HG03342 (cell line): ENCODE measurements around the gene FAM149A.

Experiments used
- ATAC-seq: cut with Tn5 transposase; IDR thresholded peaks from one replicate; pipeline ENCODE4 v1.9.1; 2021; ENCODE audit warnings: mild to moderate bottlenecking, moderate library complexity; ENCODE audit not compliant: unreplicated experiment

FAM149A gene

DNA sequence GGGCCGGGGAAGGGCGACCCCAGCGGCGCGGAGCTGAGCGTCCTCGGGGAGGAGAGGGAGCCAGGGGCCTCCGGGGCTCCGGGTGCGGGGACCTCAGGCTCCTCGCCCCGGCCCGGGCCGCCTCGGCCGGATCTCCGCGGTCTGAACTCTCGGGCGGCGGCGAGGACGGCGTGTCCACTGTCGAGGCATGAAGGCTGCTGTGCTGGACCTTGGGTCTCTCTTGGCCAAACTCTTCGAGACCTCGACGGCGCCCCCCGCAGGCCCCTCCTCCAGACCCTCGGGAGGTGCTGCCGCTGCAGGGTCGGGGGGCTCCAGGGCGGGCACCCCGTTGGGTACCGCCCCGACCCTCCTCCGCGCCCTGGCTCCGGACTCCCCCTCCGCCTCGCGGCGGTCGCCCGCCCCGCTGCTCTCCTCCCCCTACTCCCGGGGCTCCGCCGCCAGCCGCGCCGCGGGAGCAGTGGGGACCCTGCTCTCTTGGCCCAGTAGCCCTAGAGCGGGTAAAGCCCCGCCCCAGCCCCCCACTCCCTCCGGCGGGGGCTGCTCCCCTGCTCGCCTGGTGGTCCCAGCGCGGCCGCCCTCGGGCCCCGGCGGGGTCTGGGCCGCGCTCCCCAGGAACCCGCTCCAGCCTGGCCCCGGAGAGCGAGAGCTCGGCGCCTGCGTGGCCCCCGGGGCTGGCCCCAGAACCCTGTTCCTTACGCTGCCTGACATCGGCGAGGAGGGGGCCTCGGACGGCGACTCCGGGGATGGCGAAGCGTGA lies 564 bp downstream of the FAM149A start:
- ATAC-seq = peak; percentile 36

- ATAC-seq = peak; percentile 25
Observed at GRCh38 chr4:186105647-186106321, 1.3 kb downstream of the FAM149A start.

GRCh38 chr4:186107947-186108346 lies 3.4 kb downstream of the FAM149A start:
- no peak for ATAC-seq

- no peak for ATAC-seq
Observed at GRCh38 chr4:186108391-186108790, 3.9 kb downstream of the FAM149A start.

DNA sequence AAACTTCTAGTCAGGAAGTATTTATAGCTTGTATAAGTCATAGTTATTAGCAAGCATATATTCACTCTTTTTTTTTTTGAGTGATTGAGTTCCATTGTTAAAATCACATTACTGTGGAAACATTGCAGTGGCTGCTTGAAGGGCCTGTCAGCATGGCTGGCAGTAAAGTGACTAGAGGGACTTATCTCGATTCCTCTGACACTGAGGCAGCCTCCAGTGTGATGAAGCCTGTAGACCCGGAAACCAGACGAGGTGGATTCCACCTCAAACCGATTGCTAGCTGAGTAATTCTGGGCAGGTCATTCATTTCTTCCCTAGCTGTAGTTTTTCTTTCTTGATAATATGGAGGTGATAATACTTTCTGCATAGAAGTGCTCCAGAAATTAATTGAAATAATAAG lies 4.7 kb downstream of the FAM149A start:
- no peak for ATAC-seq

DNA sequence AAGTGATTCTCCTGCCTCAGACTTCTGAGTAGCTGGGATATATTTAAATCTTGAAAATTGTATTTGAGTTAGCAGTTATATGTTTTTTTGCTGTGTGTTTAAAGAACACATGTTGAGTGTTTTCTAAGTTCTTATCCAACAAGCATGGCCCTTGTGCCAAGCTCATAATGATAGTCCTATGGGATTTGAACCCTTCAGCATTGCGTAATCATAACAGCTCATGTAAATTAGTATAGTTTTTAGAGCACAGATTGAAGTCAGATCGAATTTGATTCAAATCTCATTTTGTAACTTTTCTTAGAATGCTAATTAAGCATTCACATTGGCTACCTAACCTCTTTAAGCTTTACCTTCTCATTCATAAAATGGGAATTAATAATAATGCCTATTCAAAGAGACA lies 12.2 kb downstream of the FAM149A start:
- ATAC-seq = no peak

DNA sequence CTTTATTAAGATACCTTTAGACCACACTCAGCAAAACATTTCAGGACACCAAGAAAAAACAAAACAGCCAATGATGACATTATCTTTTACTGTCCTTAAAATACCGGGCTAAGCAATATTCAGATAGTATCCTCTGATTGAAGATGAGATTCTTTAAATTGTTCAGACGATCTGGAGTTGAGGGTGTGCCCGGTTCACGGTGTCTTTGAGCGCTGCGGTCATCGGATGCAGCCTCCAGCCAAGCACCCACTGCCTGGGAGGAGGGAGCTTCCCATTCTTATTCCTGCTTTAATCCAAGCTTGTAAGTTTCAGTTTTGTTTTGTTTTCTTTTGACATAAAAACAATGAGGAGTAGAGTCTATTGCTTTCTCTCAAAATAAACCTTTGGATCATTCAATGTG lies 14.1 kb downstream of the FAM149A start:
- ATAC-seq = no peak

- no peak for ATAC-seq
Observed at GRCh38 chr4:186121057-186121456, 16.6 kb downstream of the FAM149A start.

DNA sequence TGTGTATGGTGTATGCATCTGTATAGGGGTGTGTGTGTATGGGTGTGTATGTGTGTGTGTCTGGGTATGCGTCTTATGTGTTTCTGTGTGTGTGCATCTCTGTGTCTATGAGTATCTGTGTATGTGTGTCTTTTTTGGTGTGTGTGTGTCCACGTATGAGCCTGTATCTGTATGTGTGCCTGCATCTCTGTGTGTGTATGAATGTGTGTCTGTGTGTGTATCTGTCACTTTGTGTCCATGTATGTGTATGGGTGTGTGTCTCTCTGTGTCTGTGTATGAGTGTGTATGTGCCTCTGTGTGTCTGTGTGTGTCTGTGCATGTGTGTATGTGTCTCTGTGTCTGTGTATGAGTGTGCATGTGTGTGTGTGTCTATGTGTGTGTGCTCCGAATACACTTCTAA lies 24.3 kb downstream of the FAM149A start:
- no peak for ATAC-seq

DNA sequence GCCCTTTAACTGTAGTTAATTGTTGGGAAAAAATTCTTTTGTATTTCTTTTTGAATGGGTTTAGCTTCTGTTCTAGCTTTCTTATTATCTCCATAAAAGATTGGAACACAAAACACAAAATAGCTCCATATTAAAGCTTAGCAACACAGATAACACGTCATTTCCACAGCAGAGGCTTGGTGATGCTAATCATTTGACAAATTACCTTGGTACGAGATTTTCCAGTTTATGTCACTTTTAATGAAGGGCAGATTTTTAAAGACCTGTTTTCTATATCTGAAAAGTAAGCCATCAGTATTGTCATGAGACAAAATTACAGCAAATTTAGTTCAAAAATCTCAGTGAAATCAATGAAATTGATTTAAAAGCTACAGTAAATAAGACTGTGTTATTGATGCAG lies 27.4 kb downstream of the FAM149A start:
- no peak for ATAC-seq

GRCh38 chr4:186132577-186133242 lies 28.2 kb downstream of the FAM149A start:
- ATAC-seq = no peak

DNA sequence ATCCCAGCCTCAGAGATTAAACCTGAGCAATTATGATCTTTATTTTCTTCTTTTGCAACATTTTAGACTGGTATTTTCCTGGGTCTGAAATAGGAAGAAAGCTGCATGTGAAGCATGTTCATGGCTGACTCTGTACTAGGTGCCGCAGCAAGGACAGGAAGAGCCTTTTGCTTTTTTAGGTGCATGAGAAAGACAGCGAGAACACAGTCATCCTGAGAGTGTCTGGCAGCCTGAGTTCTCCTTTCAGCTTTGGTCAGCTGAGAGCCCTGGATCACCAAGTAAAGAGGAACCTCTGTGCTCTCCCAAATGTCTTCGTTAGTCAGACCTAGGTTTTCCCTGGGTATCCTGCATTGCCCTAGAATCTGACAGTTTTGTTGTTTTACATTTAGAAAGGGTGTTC lies 29.8 kb downstream of the FAM149A start:
- ATAC-seq = peak; percentile 99

- no peak for ATAC-seq
Observed at GRCh38 chr4:186134861-186135260, 30.4 kb downstream of the FAM149A start.

GRCh38 chr4:186137196-186137794 lies 32.8 kb downstream of the FAM149A start:
- ATAC-seq = peak; percentile 33

DNA sequence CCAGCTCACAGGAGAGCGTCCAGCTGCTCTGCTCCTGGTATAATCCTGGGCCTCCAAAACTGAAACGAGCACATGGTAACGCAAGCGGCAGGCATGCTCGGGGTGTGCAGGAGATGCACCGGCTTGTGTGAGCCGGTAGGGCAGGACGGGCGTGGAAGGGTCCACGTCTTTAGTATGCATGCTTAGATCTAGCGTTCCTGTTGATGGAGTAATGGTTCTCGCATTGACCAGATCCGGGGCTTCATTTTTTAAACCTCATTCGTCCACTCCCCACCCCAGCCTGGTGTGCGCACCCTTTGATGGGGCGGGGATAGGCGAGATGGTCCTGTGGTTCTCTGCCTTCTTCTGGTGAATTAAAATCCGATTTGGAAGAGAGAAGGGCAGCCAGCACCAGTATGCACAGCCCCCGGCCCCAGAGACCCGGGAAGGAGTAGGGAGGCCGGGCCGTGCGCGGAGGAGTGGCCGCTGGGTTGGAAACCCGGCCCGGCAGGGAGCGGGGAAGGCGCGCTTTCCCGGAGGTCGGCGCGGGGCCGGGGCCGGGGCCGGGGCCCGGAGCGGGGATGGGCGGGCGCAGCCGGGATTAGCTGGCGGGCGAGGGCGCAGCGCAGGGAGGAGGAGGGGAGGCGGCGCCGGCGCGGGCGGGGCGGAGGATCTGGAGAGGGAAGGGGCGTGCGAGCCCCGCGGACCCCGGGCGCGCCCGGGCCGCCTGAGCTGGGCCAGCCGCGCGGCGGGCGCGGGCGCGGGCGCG lies 39.9 kb downstream of the FAM149A start:
- ATAC-seq = peak; percentile 53

DNA sequence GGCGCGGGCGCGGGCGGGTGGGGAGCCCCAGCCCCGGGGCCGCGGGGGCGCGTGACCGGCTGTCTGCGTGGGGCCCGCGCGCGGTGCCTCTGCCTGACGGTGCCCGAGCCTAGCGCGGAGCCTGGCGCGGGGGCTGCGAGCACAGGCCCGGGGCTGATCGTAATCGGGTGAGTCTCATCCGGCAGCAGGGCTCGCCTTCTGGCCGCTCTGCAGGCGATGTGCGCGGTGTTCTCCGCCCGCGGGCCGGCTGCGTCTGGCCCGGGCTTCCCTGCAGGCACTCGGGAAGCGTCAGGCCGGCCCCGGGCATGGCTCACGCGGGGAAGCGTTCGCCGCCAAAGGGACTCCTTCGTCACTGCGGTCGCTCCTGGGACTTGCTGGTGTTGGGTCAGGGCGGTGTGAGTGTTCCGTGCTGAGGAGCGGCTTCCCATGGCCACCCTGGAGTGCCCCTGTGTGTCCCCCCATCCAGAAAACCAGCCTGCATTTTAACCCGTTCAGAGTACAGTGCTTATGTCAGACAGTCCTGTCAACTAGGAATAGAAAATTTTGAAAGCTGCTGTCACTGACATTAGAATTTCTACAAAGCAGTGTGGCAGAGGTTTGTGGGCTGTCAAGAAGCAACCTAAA lies 40.6 kb downstream of the FAM149A start:
- peak; percentile 34 for ATAC-seq

DNA sequence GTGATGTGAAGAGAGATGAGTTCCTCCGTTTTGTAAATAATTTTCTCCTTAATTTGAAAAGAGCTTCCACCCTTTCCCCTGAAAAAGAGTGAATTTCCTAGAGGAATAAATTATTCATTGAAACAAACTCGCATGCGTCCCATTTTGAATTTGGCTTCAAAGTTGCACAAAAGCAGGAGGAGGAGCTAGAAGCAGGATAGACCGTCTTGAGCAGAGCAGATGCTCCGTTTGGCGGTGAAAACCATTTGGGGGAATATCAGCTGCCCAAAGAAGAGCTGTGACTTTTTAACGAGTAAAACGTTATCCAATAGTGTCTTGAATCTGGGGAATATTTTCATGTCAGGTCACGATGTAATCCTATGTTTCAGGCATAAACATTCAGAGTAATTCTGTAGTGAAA lies 42.0 kb downstream of the FAM149A start:
- ATAC-seq = no peak

DNA sequence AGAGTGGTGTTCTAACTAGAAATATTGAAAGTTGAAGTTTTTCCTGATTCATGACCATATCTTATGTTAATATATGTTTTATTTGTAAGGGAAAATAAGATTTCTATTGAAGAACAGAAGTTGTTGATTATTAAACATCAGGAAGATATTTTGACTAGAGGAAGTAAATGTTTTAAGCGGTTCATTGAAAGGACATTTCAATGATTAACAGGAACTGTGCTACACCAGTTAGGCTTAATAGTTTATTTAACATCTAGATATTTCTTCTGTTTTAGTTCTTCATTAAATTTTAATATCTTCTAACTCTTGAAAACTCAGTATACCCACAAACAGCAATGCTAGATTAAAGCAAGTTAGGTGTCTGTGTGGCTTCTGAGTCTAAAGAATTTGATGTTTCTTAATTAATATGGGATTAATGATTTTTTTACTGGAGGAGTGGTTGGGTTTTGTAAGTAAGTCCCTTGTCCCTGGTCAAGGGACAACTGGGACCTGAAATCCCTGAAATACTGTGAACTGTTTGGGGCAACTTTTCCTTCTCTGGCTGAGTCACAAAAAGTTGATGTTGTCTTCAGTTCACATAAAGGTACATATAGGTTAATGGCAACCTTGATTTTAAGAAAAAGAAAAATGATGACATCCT lies 44.0 kb downstream of the FAM149A start:
- ATAC-seq = no peak

DNA sequence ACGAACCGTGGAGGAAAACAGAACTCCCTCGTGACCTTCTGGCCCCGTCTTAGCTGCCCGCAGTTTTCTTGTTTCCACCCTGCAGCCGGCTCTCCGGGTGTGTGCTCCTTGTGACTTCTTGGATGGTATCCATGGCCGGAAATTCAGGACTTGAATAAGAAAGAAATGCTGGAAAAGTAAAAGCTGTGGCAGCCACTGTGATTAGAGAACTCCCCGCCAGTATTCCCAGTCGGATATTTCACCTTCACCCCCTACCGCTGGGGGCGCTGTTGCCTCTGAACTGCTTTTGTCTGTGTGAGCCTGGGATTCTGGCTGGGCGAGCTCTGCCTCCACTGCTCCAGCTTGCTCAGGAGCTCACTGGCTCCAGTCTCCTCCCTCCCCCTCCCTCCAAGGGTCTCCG lies 45.4 kb downstream of the FAM149A start:
- ATAC-seq = no peak

DNA sequence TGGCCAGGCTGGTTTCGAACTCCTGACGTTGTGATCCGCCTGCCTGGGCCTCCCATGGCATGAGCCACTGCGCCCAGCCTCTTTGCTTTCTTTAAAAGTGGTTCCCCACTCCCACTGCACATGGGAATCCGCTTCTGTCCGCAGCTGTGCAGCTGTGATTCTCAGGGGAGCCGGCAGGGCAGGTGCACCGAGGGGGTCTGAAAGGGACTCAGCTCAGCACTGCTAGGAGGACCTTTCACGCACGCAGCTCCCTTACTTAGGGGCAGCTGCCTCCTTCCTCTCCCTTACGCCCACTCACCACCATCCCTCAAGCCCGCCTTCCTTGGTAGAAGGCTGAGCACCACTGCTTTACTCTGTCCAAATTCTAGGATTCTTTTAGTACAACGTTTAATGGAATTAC lies 46.4 kb downstream of the FAM149A start:
- ATAC-seq = no peak
